WTC11 (cell line): ENCODE results near the gene RHCG. TPM values are rescaled to one million over a fixed set of nuclear protein-coding genes. Genes with fewer than 3 reads are reported as not detected.

Source experiments
- ATAC-seq: fragments of 200-7000 bp; cut with Tn5 transposase; 2 replicates; pipeline ENCODE4 v1.10.0; 2021; ENCODE audit warnings: mild to moderate bottlenecking, moderate library complexity
- CTCF ChIA-PET: fragments of 300-600 bp; sonication (Branson Sonifier 250); formaldehyde crosslinking; loops from one replicate; lab custom pipeline; 2021; ENCODE audit warnings: antibody characterized with exemption; lab: Charles Lee
- POLR2A ChIA-PET: fragments of 350-600 bp; sonication (Branson Sonifier 250); formaldehyde crosslinking; loops from one replicate; lab custom pipeline; 2021; ENCODE audit warnings: antibody characterized with exemption; lab: Charles Lee
- DNase-seq: peaks from one replicate; pipeline ENCODE4 v3.0.0; 2021; ENCODE audit warnings: low spot score
- H3K27ac Mint-ChIP-seq: 2 replicates; pipeline ENCODE4 v1.8.0; 2021; ENCODE audit warnings: mixed read lengths
- H3K27me3 Mint-ChIP-seq: 2 replicates; pipeline ENCODE4 v1.8.0; 2021; ENCODE audit warnings: low read depth, mild to moderate bottlenecking, moderate library complexity, mixed read lengths
- H3K36me3 Mint-ChIP-seq: 2 replicates; pipeline ENCODE4 v1.8.0; 2021; ENCODE audit warnings: mixed read lengths
- H3K4me1 Mint-ChIP-seq: 2 replicates; pipeline ENCODE4 v1.8.0; 2022; ENCODE audit warnings: mixed read lengths
- H3K4me3 Mint-ChIP-seq: 2 replicates; pipeline ENCODE4 v1.8.0; 2021; ENCODE audit warnings: mild to moderate bottlenecking, moderate library complexity, mixed read lengths
- H3K9me3 Mint-ChIP-seq: 2 replicates; pipeline ENCODE4 v1.8.0; 2021; ENCODE audit warnings: mixed read lengths
- E2F5 ChIP-seq: sonication (generic); formaldehyde crosslinking; IDR thresholded peaks from 2 replicates; pipeline ENCODE4 v1.8.1; 2022; ENCODE audit warnings: mild to moderate bottlenecking, moderate library complexity, missing genetic modification reagents
- ELF4 ChIP-seq: sonication (generic); formaldehyde crosslinking; IDR thresholded peaks from 2 replicates; pipeline ENCODE4 v1.8.1; 2022; ENCODE audit warnings: low read depth, mild to moderate bottlenecking, moderate library complexity, missing genetic modification reagents
- FOXK1 ChIP-seq: sonication (generic); formaldehyde crosslinking; IDR thresholded peaks from 2 replicates; pipeline ENCODE4 v1.8.0; 2022; ENCODE audit warnings: mild to moderate bottlenecking, moderate library complexity, missing genetic modification reagents
- FOXP4 ChIP-seq: sonication (generic); formaldehyde crosslinking; IDR thresholded peaks from 2 replicates; pipeline ENCODE4 v1.8.0; 2022; ENCODE audit warnings: mild to moderate bottlenecking, missing genetic modification reagents
- GABPB1 ChIP-seq: sonication (generic); formaldehyde crosslinking; IDR thresholded peaks from 2 replicates; pipeline ENCODE4 v1.8.1; 2023; ENCODE audit warnings: mild to moderate bottlenecking, missing genetic modification reagents
- GRHL2 ChIP-seq: fragments of 250-450 bp; sonication (Bioruptor Pico); IDR thresholded peaks from 2 replicates; pipeline ENCODE4 v1.8.0; 2022; ENCODE audit warnings: mild to moderate bottlenecking, moderate library complexity; ENCODE audit not compliant: insufficient replicate concordance, severe bottlenecking
- GTF2I ChIP-seq: fragments of 250-450 bp; sonication (Bioruptor Pico); conservative IDR thresholded peaks from 2 replicates; pipeline ENCODE4 v1.4.0; 2021; ENCODE audit warnings: mild to moderate bottlenecking
- HMGXB4 ChIP-seq: sonication (generic); formaldehyde crosslinking; IDR thresholded peaks from 2 replicates; pipeline ENCODE4 v1.8.1; 2023; ENCODE audit warnings: mild to moderate bottlenecking, moderate library complexity, missing genetic modification reagents
- JAZF1 ChIP-seq: fragments of 250-450 bp; sonication (Bioruptor Pico); IDR thresholded peaks from 2 replicates; pipeline ENCODE4 v1.9.0; 2021; ENCODE audit warnings: moderate library complexity, mild to moderate bottlenecking, inconsistent platforms
- KAT7 ChIP-seq: sonication (generic); formaldehyde crosslinking; IDR thresholded peaks from 2 replicates; pipeline ENCODE4 v1.8.1; 2023; ENCODE audit warnings: missing genetic modification reagents, mild to moderate bottlenecking, borderline replicate concordance
- MAX ChIP-seq: sonication (generic); formaldehyde crosslinking; IDR thresholded peaks from 2 replicates; pipeline ENCODE4 v1.8.0; 2022; ENCODE audit warnings: mild to moderate bottlenecking, missing genetic modification reagents
- MYBL2 ChIP-seq: sonication (generic); formaldehyde crosslinking; IDR thresholded peaks from 2 replicates; pipeline ENCODE4 v1.8.1; 2023; ENCODE audit warnings: mild to moderate bottlenecking, moderate library complexity, missing genetic modification reagents
- NFE2L1 ChIP-seq: sonication (generic); formaldehyde crosslinking; IDR thresholded peaks from 2 replicates; pipeline ENCODE4 v1.8.1; 2023; ENCODE audit warnings: missing genetic modification reagents
- NFYB ChIP-seq: sonication (generic); formaldehyde crosslinking; conservative IDR thresholded peaks from 2 replicates; pipeline ENCODE4 v1.8.0; 2022; ENCODE audit warnings: low read depth, missing genetic modification reagents
- NR3C1 ChIP-seq: sonication (generic); formaldehyde crosslinking; conservative IDR thresholded peaks from 2 replicates; pipeline ENCODE4 v1.8.1; 2023; ENCODE audit warnings: low read depth, mild to moderate bottlenecking, missing genetic modification reagents
- OVOL2 ChIP-seq: fragments of 250-450 bp; sonication (Bioruptor Pico); IDR thresholded peaks from 2 replicates; pipeline ENCODE4 v1.9.0; 2021; ENCODE audit warnings: mild to moderate bottlenecking, borderline replicate concordance
- RELA ChIP-seq: sonication (generic); formaldehyde crosslinking; IDR thresholded peaks from 2 replicates; pipeline ENCODE4 v1.8.1; 2022; ENCODE audit warnings: missing genetic modification reagents, mild to moderate bottlenecking, borderline replicate concordance
- SOX15 ChIP-seq: fragments of 250-450 bp; sonication (Bioruptor Pico); IDR thresholded peaks from 2 replicates; pipeline ENCODE4 v1.9.0; 2021; ENCODE audit warnings: mild to moderate bottlenecking
- TP53 ChIP-seq: sonication (generic); formaldehyde crosslinking; IDR thresholded peaks from 2 replicates; pipeline ENCODE4 v1.8.1; 2023; ENCODE audit warnings: mild to moderate bottlenecking, missing genetic modification reagents
- USF2 ChIP-seq: sonication (generic); formaldehyde crosslinking; IDR thresholded peaks from 2 replicates; pipeline ENCODE4 v1.8.1; 2023; ENCODE audit warnings: mild to moderate bottlenecking, missing genetic modification reagents, moderate library complexity
- ZNF416 ChIP-seq: fragments of 250-450 bp; sonication (Bioruptor Pico); IDR thresholded peaks from 2 replicates; pipeline ENCODE4 v1.9.0; 2021; ENCODE audit warnings: mild to moderate bottlenecking, inconsistent platforms
- ZNF425 ChIP-seq: fragments of 250-450 bp; sonication (Bioruptor Pico); conservative IDR thresholded peaks from 2 replicates; pipeline ENCODE4 v1.9.0; 2021; ENCODE audit warnings: mild to moderate bottlenecking
- ZNF532 ChIP-seq: fragments of 250-450 bp; sonication (Bioruptor Pico); IDR thresholded peaks from 2 replicates; pipeline ENCODE4 v1.9.0; 2021; ENCODE audit warnings: mild to moderate bottlenecking, borderline replicate concordance
- total RNA-seq: library from RNA; stranded (reverse); gene quantifications from 3 replicates; pipeline ENCODE4 v1.2.3, GENCODE V29; 2021

Gene RHCG
- total RNA-seq, 1 experiment from 2014 or later: 0.31 TPM

GRCh38 chr15:89461386-89461785 lies 35.0 kb downstream of the RHCG start (continued):
- TF ChIP-seq ZNF532: no peak
- TF ChIP-seq RELA (CRISPR knock-in tag): no peak
- TF ChIP-seq E2F5: no peak
- TF ChIP-seq NFYB (CRISPR knock-in tag): no peak
- no peak for TF ChIP-seq ELF4
- no peak for TF ChIP-seq GRHL2 (CRISPR knock-in tag)
- no peak for TF ChIP-seq TP53 (CRISPR knock-in tag)
- TF ChIP-seq FOXK1: no peak
- TF ChIP-seq JAZF1 (CRISPR knock-in tag): no peak
- no peak for TF ChIP-seq ZNF416 (CRISPR knock-in tag)
- TF ChIP-seq, all 79 proteins: peak for 0

GRCh38 chr15:89460048-89460447 lies 36.3 kb downstream of the RHCG start:
- DNase-seq: no peak
- ATAC-seq: no peak
- Mint-ChIP-seq H3K4me1 (peaks cover 18% of the 10 kb centered on the region), H3K9me3 (peaks cover 18% of the 10 kb centered on the region), H3K36me3 (peaks cover 3% of the 10 kb centered on the region; the same call in 1 of the 2 replicates), H3K4me3 (no peak overlapping the region), H3K27ac (no peak overlapping the region; the same call in 1 of the 2 replicates), H3K27me3 (peaks cover 79% of the 10 kb centered on the region)
- ChIA-PET POLR2A (no interaction called here), CTCF (interaction anchor here (5.6 kb wide), 1 partner anchor 16 kb away, joined by 36 read pairs; no protein-coding TSS in a partner anchor)
- TF ChIP-seq USF2 (CRISPR knock-in tag) (no peak), NR3C1 (CRISPR knock-in tag) (no peak), ZNF425 (CRISPR knock-in tag) (no peak), MYBL2 (CRISPR knock-in tag) (no peak), GABPB1 (CRISPR knock-in tag) (no peak), FOXP4 (CRISPR knock-in tag) (no peak), GTF2I (no peak), SOX15 (no peak), HMGXB4 (CRISPR knock-in tag) (no peak), MAX (no peak), NFE2L1 (CRISPR knock-in tag) (no peak), KAT7 (no peak), OVOL2 (CRISPR knock-in tag) (no peak)
